Osteoblast (primary cell): ENCODE data around the gene SLC7A5. TPM values are rescaled to one million over a fixed set of nuclear protein-coding genes. Genes with fewer than 3 reads are reported as not detected.

Experiments
- DNase-seq: peaks from one replicate; pipeline ENCODE4 v3.0.0; 2011; ENCODE audit warnings: low spot score, mixed read lengths; ENCODE audit not compliant: insufficient read length; ENCODE audit errors: missing footprints
- H2AFZ ChIP-seq: 2 replicates; pipeline ENCODE4 v1.6.0; 2011; ENCODE audit warnings: mild to moderate bottlenecking, low read length
- H3K27ac ChIP-seq: 2 replicates; pipeline ENCODE4 v1.5.1; 2011; ENCODE audit warnings: mild to moderate bottlenecking, low read depth, low read length, moderate library complexity
- H3K27me3 ChIP-seq: 2 replicates; pipeline ENCODE4 v1.6.0; 2012; ENCODE audit warnings: mild to moderate bottlenecking, control low read depth, inconsistent platforms, low read length, moderate library complexity; ENCODE audit not compliant: insufficient read depth
- H3K36me3 ChIP-seq: 2 replicates; pipeline ENCODE4 v1.5.1; 2011; ENCODE audit warnings: mild to moderate bottlenecking, low read length, control low read depth, moderate library complexity; ENCODE audit not compliant: insufficient read depth
- H3K4me1 ChIP-seq: 2 replicates; pipeline ENCODE4 v1.5.1; 2011; ENCODE audit warnings: mild to moderate bottlenecking, low read length, control low read depth, moderate library complexity; ENCODE audit not compliant: insufficient read depth
- H3K4me2 ChIP-seq: 2 replicates; pipeline ENCODE4 v1.6.0; 2011; ENCODE audit warnings: mild to moderate bottlenecking, low read length; ENCODE audit not compliant: insufficient read depth
- H3K4me3 ChIP-seq: fragments of 200-600 bp; sonication (generic); 3 replicates; pipeline ENCODE4 v1.5.1; 2012; ENCODE audit warnings: mild to moderate bottlenecking, low read length, inconsistent platforms; ENCODE audit not compliant: insufficient read depth
- H3K79me2 ChIP-seq: 2 replicates; pipeline ENCODE4 v1.6.0; 2012; ENCODE audit warnings: mild to moderate bottlenecking, low read length, control low read depth, inconsistent platforms; ENCODE audit not compliant: insufficient read depth
- H3K9me3 ChIP-seq: 2 replicates; pipeline ENCODE4 v1.5.1; 2011; ENCODE audit warnings: low read depth, low read length, control low read depth
- H4K20me1 ChIP-seq: 2 replicates; pipeline ENCODE4 v1.6.0; 2012; ENCODE audit warnings: mild to moderate bottlenecking, low read length, control low read depth; ENCODE audit not compliant: insufficient read depth
- total RNA-seq: library from RNA; depleted of rRNA; stranded (reverse); fragments of >200 nt; gene quantifications from 2 replicates; pipeline ENCODE4 v1.2.3, GENCODE V29; 2012
- TF ChIP-seq, protein P1 (sequence below): IDR thresholded peaks from 2 replicates; pipeline ENCODE4 v1.5.1; 2011; ENCODE audit warnings: mild to moderate bottlenecking, low read depth, low read length, moderate library complexity; ENCODE audit errors: extremely low read depth

Gene SLC7A5
- total RNA-seq, 1 donor = 90.8 TPM

DNA sequence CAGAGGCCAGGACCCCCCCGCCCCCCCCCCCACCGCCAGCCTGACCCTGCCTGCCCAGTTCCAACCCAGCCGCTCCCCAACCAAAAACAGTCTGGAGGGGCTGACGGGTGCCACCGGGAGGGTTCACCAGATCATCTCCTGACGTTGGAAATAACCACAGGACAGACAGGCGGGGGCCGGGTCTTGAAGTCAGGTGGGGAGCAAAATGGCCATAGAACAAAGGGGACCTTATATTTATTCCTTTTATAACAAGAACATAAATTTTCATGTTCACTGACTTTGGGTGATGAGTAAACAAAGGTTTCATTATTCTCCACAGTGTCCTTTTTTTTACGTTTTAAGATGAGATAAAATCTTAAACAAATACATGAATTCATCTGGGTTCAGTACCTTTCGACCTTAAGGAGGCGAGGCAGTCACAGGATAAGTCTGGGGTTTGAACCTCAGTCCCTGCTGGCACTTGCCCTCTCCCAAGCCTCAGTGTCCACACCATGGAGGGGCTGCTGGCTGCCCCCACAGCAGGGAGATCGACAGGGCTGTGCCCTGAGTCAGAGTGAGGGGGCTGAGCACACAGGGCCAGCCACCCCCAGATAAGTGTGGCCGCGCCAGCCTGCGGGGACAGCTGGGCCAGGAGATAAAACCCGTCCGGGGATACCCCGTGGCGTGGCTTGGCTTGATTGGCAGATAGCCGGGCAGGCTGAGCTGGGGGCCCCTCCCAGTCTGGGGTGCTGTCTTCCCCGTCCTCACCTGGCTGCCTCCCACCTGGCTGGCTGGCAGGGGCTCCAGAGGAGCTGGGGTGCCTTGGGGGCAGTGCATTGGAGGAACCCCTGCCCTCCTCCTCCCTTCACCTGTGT is 15.0 kb downstream of the SLC7A5 start:
- Histone ChIP-seq H3K9me3 (no peaks in the 10 kb centered on the region), H4K20me1 (peaks cover 33% of the 10 kb centered on the region), H3K79me2 (peaks cover 94% of the 10 kb centered on the region), H2AFZ (no peak overlapping the region), H3K4me2 (peak overlapping the region; percentile 84), H3K4me3 (peak overlapping the region; percentile 66), H3K27me3 (no peaks in the 10 kb centered on the region), H3K27ac (peak overlapping the region; percentile 98), H3K4me1 (peaks cover 55% of the 10 kb centered on the region), H3K36me3 (peaks cover 41% of the 10 kb centered on the region)
- TF ChIP-seq, protein P1, sequence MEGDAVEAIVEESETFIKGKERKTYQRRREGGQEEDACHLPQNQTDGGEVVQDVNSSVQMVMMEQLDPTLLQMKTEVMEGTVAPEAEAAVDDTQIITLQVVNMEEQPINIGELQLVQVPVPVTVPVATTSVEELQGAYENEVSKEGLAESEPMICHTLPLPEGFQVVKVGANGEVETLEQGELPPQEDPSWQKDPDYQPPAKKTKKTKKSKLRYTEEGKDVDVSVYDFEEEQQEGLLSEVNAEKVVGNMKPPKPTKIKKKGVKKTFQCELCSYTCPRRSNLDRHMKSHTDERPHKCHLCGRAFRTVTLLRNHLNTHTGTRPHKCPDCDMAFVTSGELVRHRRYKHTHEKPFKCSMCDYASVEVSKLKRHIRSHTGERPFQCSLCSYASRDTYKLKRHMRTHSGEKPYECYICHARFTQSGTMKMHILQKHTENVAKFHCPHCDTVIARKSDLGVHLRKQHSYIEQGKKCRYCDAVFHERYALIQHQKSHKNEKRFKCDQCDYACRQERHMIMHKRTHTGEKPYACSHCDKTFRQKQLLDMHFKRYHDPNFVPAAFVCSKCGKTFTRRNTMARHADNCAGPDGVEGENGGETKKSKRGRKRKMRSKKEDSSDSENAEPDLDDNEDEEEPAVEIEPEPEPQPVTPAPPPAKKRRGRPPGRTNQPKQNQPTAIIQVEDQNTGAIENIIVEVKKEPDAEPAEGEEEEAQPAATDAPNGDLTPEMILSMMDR = no peak
- DNase-seq = peak; percentile 88

DNA sequence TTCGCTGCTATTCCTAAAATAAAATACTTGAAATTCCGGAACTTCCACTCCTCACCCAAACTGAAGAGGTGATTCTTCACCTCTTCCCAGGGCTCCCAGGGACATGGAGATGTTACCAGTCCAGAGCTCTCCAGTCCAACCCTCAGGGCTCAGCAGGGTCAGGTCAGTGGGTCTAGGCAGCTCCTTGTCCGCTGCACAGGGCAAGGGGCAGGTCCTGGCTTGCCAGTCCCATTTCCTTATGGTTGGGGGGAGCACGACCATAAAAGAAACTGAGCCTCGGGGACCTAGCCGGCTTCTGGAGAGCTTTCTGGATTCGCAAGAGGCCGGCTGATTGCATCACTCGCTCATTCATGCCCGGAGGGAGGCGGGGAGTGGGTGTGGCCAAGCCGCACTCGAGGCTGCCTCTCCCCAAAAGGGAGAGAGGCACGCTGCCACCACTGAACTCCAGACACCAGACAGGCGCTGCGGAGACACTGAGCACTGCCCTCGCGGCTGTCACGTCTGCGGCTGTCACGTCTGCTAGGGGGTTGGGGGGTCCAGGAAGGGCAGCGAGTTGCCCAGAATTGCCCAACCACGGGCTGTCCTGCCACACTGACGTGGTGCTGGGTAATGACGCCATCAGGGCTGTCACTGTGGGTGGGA is 15.8 kb downstream of the SLC7A5 start:
- H4K20me1 ChIP-seq = peaks cover 38% of the 10 kb centered on the region
- peak overlapping the region; percentile 64 for H2AFZ ChIP-seq
- TF ChIP-seq, protein P1 = no peak

DNA sequence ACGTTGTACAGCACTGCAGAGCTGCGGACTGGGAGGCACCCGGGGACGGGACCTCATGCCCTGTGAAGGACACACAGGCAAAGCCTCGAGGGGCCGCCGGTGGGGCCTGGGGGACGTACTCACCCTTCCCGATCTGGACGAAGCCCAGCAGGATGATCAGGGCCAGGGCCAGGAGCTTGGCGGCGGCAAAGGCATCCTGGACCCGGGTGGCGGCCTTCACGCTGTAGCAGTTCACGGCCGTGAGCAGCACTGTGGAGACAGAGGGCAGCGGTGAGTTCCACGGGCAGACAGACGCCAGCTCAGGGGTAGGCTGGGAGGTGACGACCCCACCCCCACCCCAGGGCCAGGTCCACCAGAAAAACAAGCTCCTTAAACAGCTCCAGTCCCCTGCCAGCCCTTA is 17.7 kb downstream of the SLC7A5 start:
- peaks cover 41% of the 10 kb centered on the region for H4K20me1 ChIP-seq
- peak; percentile 79 for DNase-seq
- no peaks in the 10 kb centered on the region for H3K9me3 ChIP-seq
- peaks cover 40% of the 10 kb centered on the region for H3K4me1 ChIP-seq
- peaks cover 94% of the 10 kb centered on the region for H3K79me2 ChIP-seq
- H3K27me3 ChIP-seq = no peaks in the 10 kb centered on the region
- no peak overlapping the region for H3K4me2 ChIP-seq
- peaks cover 56% of the 10 kb centered on the region for H3K36me3 ChIP-seq
- TF ChIP-seq, protein P1 = no peak
- H2AFZ ChIP-seq = no peak overlapping the region
- no peak overlapping the region for H3K4me3 ChIP-seq
- H3K27ac ChIP-seq = peak overlapping the region; percentile 97

More for the DNA sequence above, 15.8 kb downstream of the SLC7A5 start:
- H3K27me3 ChIP-seq = no peaks in the 10 kb centered on the region
- H3K27ac ChIP-seq = peak overlapping the region; percentile 97
- peaks cover 55% of the 10 kb centered on the region for H3K4me1 ChIP-seq
- H3K4me3 ChIP-seq = peak overlapping the region; percentile 66
- H3K9me3 ChIP-seq = no peaks in the 10 kb centered on the region
- peak overlapping the region; percentile 84 for H3K4me2 ChIP-seq
- H3K79me2 ChIP-seq = peaks cover 93% of the 10 kb centered on the region
- peaks cover 45% of the 10 kb centered on the region for H3K36me3 ChIP-seq
- DNase-seq = peak; percentile 98

DNA sequence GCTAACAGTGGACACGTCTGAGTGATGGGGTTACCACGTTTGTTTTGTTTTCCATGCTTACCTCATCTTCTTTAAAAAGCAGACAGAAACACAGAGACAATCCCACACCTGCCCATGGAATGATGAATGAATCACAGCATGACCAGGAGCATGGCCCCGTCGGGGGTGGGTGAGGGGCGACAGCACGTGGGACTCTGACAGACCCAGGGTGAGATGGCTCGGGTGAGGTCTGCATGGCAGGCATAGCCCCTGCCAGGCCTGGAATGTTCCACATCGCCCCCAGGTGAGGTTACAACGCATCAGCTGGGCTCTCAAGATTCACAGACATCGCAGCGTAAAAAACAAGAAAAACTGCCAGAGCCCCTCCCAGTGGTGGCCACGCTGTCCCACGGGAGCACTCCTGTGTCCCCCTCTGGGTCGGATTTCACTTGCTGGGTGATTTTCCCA is 18.1 kb downstream of the SLC7A5 start:
- no peak overlapping the region for H3K4me2 ChIP-seq
- H3K4me3 ChIP-seq = no peak overlapping the region
- H4K20me1 ChIP-seq = peaks cover 43% of the 10 kb centered on the region
- peaks cover 56% of the 10 kb centered on the region for H3K36me3 ChIP-seq
- TF ChIP-seq, protein P1 = no peak
- peak overlapping the region; percentile 97 for H3K27ac ChIP-seq
- H3K27me3 ChIP-seq = no peaks in the 10 kb centered on the region
- H3K9me3 ChIP-seq = no peaks in the 10 kb centered on the region
- peaks cover 36% of the 10 kb centered on the region for H3K4me1 ChIP-seq
- H2AFZ ChIP-seq = no peak overlapping the region
- DNase-seq = peak; percentile 75
- peaks cover 97% of the 10 kb centered on the region for H3K79me2 ChIP-seq
